Stimulated activated CD4-positive, alpha-beta T cell treated with anti-CD3 and anti-CD28 coated beads, Interleukin-2, amount 100 ng/mL, for 48 hours (primary cell): Measurements from ENCODE around the gene TLE2.
A peak's percentile ranks its signal among the peaks of the same experiment; 100 is the strongest.
"Not testable (repeated sequence)": the region's sequence is repeated elsewhere in the genome, so short reads cannot be mapped to it uniquely, and the experiment has no call there.

ENCODE experiments used
- DNase-seq, 2 donors: peaks; one replicate each; pipeline ENCODE4 v3.0.0-alpha.2; 2020

Gene TLE2

DNA sequence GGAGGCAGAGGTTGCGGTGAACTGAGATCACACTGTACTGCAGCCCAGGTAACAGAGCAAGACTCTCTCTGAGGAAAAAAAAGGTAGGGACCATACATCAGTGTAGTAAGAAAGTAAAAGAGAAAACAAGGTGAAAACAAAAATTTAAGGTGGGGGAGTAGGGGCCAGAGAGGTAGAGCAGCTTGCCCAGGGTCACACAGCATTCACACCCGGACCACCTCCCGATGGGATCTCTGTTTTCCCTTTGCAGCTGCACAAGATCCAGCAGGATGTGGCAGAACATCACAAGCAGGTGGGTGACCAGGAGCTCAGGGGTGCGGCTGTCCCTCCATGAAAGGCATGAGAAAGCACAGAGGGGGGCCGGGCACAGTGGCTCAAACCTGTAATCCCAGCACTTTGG lies 47.2 kb downstream of the TLE2 start:
- no peak for DNase-seq

- DNase-seq: no peak
Observed at GRCh38 chr19:2978772-2979171, 50.3 kb downstream of the TLE2 start.

- no peak for DNase-seq
Observed at GRCh38 chr19:2978166-2978767, 50.8 kb downstream of the TLE2 start.

GRCh38 chr19:2977746-2978138 lies 51.3 kb downstream of the TLE2 start:
- DNase-seq: no peak

DNA sequence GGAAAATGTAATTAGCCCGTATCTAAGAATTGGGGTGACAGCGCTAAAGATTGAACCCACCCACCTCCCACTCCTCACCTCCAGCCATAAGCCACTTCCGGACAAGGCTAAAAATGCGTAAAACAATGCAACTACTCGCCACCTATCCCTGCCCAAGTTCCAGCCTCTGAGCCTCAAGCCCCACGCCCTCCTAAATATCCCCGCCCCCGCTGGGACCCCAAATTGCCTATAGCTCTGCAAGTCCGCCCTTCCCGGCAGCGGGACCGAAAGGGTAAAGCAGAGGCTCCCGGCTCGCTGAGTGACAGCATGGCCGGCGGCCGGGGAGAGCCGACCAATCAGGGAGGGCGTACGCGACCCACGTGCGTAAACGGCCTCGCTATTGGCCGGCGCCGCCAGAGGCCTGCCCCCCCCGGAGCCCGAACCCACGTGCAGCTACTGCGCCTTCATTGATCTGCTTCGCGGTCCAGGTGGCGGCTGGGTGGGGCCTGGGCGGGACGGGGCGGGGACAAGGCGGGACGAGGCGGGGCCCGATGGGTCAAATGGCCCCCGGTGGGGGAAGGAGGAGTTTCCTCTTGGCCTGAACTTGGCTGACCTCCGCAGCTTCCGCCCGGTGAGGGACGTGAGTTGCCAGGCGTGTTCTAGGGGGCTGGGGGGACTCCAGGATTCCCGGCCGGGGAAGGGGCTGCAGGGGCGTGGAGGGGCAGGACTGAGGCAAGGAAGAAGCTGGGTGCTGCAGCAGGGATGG lies 51.9 kb downstream of the TLE2 start, which contains the start of gene TLE6:
TLE6 (plus strand) TSS at position 564 of the 745 bp plus-strand sequence. CDS start 670 bp downstream, outside the sequence.
- DNase-seq: peak; percentile 86 to 91

DNA sequence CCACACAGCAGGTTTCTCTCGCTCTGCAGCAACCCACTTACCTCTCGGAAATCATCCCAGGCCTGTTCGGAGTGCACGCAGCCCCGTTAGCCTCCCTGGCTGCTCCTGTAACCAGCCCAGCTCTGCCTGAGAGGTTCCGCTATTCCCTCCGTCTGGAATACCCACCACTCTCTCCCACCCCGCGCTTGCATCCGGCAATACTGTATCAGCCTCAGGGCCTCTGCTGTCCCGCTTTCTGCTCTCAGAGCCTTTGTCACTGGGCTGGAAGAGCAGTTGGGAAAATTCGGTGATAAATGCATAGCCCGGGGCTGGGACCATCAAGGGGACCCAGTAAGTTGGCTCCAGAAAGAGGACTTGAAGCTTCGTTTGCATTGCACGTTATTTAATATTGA lies 52.5 kb downstream of the TLE2 start:
- DNase-seq: no peak

DNA sequence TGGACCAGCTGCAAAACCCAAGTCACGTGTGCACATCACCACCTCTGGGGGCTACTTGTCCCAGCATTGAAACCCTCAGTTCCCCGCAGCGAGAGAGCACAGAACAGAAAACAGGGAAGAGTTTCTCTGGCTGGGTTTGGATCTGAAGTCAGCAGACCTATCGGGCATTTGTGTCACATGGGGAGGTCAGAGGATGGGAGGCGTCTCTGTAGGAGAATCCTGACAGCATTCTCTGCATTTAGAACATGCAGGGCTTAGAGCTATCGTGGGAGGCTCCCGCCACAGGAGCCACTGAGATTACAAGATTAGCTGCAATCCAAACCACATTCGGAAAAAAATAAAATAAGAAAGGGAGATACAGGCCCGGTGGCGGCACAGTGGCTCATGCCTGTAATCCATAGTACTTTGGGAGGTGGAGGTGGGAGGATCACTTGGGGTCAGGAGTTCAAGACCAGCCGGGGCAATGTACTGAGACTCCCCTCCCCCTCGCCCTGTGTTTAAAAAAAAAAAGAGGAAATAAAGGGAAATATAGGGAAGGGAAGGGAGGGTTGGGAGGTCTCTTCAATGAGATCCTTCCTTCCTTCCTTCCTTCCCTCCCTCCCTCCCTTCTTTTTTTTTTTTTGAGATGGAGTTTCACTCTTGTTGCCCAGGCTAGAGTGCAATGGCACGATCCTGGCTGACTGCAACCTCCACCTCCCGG lies 54.6 kb downstream of the TLE2 start:
- no peak for DNase-seq

- DNase-seq: no peak
Observed at GRCh38 chr19:2973229-2973628, 55.9 kb downstream of the TLE2 start.

DNA sequence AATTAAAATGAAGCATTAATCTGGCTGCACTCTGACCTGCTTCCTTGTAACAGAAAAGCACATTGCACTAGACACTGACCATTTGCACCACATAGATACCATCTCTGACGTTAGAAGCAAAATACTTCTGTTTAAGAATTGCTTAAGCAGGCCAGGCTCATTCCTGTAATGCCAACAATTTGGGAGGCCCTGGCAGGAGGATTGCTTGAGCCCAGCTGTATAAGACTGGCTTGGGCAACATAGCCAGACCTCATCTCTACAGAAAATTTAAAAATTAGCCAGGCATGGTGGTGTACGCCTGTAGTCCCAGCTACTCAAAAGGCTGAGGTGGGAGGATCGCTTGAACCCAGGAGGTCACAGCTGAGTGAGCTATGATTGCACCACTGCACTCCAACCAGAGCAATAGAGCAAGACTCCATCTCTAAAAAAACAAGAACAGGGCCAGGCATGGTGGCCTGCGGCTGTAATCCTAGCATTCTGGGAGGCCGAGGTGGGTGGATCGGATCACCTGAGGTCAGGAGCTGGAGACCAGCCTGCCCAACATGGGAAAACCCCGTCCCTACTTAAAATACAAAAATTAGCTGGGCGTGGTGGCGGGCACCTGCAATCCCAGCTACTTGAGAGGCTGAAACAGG lies 58.8 kb downstream of the TLE2 start:
- no peak for DNase-seq

DNA sequence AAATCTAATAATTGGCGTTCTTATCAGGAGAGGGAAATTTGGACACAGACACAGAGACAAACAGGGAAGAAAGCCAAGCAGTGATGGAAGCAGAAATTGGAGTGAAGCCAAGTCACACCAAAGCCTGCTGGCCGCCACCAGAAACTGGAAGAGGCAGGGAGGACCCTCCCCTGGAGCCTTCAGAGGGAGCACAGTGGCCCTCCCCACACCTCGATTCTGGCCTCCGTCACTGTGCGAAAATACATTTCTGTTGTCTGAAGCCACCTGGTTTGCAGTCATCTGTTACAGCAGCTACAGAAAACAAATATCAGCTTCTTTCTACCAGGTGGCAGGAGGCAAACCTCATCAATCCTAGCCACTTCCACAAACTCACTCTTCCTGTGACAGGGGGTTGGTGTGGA lies 60.0 kb downstream of the TLE2 start:
- DNase-seq: no peak

- DNase-seq: no peak
Observed at GRCh38 chr19:2967972-2968371, 61.1 kb downstream of the TLE2 start.

DNA sequence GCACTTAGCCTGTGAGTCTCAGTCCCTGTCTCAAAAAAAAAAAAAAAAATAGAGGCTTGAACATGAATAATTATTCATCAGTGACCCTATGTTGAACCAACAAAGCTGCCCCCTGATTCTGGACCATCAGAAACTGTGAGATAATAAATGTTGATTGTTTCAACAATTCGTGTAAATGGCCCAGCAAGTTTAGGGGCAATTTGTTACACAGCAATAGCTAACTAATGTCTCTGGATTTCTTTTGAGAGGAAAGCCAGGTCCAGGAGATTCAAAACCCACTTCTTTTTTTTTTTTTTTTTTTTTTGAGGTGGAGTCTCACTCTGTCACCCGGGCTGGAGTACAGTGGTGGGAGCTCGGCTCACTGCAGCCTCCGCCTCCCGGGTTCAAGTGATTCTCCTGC lies 64.2 kb downstream of the TLE2 start:
- DNase-seq: no peak

- not testable (repeated sequence) for DNase-seq
Observed at GRCh38 chr19:2963631-2964030, 65.4 kb downstream of the TLE2 start.

DNA sequence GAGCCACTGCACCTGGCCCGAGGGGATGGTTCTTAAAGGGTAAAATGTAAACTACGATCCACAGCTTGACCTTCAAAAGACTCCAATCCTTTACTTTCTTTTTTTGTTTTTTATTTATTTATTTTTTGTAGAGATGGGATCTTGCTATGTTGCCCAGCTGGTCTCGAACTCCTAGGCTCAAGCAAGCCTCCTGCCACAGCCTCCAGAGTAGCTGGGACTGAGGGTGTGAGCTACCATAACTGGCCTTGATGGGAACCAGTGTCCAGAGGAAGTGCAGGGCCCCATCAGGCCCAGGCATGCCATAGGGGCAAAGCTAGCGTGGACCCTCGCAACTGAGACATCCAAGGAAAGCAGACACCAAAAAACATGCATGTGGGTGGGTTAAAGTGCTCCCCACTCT lies 66.0 kb downstream of the TLE2 start:
- no peak for DNase-seq

DNA sequence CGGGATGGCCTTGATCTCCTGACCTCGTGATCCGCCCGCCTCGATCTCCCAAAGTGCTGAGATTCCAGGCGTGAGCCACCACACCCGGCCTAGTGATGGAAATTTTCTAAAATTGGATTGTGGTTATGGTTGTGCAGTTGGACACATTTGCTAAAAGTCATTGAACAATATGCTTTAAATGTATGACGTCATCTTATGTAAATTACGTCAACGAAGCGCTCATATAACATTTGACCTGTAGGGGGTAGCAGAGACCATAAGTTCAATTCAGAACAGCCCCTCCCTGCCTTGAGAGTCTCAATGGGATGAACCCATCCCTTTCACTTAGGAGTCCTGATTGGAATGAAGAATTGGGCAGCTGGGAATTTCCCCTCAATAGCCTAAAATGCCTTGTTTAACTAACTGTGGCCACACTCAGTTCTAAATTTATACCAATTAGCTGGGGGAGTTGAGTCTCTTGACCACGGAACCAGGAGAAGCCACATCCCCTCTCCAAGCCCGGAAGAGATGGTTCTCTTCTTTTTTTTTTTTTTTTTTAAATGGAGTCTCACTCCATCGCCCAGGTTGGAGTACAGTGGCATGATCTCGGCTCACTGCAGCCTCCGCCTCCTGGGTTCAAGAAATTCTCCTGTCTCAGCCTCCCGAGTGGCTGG lies 66.9 kb downstream of the TLE2 start:
- peak; percentile 32 to 45 for DNase-seq

DNA sequence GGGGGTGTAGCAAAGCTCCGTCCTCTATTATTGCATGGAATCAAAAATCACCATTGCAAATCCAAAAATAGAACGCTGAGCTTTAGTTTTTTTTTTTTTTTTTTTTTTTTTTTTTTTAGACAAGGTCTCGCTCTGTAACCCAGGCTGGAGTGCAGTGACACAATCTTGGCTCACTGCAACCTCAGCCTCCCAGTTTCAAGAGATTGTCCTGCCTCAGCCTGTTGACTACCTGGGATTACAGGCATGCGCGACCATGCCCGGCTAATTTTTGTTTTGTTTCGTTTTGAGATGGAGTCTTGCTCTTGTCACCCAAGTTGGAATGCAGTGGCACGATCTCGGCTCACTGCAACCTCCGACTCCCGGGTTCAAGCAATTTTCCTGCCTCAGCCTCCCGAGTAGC lies 69.0 kb downstream of the TLE2 start:
- no peak for DNase-seq

DNA sequence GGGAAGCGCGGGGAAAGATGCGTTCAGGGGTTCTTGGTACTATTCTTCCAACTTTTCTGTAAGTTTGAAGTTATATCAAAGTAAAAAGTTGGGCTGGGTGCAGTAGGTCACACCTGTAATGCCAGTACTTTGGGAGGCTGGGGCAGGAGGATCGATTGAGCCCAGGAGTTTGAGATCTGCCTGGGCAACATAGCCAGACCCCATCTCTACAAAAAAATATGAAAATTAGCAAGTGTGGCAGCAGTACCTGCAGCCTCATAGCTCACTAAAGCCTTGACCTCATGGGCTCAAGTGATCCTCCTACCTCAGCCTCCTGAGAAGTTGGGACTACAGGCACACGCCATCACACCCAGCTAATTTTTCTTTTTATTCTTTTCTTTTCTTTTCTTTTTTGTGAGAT lies 71.9 kb downstream of the TLE2 start:
- DNase-seq: no peak

- no peak for DNase-seq
Observed at GRCh38 chr19:2952953-2953481, 76.1 kb downstream of the TLE2 start.

- DNase-seq: peak; percentile 100
Observed at GRCh38 chr19:2950286-2951124, 78.6 kb downstream of the TLE2 start.

DNA sequence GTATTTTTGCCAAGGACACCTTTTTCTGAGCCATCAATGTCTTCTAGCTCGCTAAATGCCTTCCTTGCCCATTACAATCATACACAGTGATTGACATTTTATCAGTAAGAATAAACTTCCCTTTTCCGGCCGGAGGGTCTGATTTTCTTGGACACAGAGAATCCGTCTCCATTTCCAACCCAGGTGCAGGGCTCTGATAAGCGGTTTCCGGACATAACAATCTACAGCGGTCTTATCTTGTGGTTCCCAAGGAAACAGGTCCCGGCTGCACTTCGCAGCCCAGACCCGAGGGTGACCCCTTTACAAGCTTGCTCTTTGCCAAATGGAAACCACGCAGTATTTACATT lies 79.2 kb downstream of the TLE2 start:
- no peak for DNase-seq
